ENCODE data around the gene SLC2A2.

DNA sequence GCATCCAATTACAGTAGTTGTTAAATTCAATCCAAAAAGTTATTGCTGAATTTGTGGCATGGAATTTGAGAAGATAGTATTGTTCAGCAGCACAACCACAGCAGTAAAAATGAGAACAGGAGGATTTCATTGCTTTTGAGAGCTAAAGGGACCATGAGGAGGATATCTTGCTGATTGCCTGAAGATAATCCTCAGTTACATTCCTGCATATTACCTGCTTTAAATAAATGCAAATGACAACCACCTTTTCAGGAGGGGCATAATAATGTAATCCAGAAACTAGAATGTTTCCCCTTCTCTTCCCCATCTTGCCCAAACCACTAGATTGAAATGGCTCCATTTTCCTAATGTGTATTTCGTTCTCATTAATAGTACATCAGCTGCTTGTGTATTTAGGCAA lies 35.2 kb upstream of the SLC2A2 start:
- TF ChIP-seq, protein P1, sequence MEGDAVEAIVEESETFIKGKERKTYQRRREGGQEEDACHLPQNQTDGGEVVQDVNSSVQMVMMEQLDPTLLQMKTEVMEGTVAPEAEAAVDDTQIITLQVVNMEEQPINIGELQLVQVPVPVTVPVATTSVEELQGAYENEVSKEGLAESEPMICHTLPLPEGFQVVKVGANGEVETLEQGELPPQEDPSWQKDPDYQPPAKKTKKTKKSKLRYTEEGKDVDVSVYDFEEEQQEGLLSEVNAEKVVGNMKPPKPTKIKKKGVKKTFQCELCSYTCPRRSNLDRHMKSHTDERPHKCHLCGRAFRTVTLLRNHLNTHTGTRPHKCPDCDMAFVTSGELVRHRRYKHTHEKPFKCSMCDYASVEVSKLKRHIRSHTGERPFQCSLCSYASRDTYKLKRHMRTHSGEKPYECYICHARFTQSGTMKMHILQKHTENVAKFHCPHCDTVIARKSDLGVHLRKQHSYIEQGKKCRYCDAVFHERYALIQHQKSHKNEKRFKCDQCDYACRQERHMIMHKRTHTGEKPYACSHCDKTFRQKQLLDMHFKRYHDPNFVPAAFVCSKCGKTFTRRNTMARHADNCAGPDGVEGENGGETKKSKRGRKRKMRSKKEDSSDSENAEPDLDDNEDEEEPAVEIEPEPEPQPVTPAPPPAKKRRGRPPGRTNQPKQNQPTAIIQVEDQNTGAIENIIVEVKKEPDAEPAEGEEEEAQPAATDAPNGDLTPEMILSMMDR (optimal IDR thresholded peaks at IDR 0.05 in 1 of 3, IDR thresholded peaks at IDR 0.05 in 1 of 3, conservative IDR thresholded peaks at IDR 0.05 in 1 of 3; ENCODE audit: extremely low read depth in 1 of 3, insufficient read depth in 2 of 3, low read length in 3 of 3), result no peak
- no peak for TF ChIP-seq EZH2 (IDR thresholded peaks at IDR 0.05; ENCODE audit: low read length)

All from keratinocyte (primary cell).